Activated T-helper 17 cell treated with anti-CD3 and anti-CD28 coated beads, Interleukin-2, amount 50 U/mL, for 72 hours (primary cell): ENCODE results near the gene IL2. TPM values are rescaled to one million over a fixed set of nuclear protein-coding genes. Genes with fewer than 3 reads are reported as not detected.

Experiments
- ATAC-seq: fragments of 150-1000 bp; cut with Tn5 transposase; replicated peaks from 2 replicates; pipeline ENCODE4 v1.10.0; 2021; ENCODE audit warnings: mild to moderate bottlenecking, moderate library complexity
- H3K27ac Mint-ChIP-seq: one replicate; pipeline ENCODE4 v1.8.0; 2022; ENCODE audit warnings: mixed read lengths
- H3K27me3 Mint-ChIP-seq: one replicate; pipeline ENCODE4 v1.8.0; 2022; ENCODE audit warnings: mixed read lengths
- H3K36me3 Mint-ChIP-seq: one replicate; pipeline ENCODE4 v1.8.0; 2022; ENCODE audit warnings: low read depth, mild to moderate bottlenecking, mixed read lengths
- H3K4me1 Mint-ChIP-seq: one replicate; pipeline ENCODE4 v1.8.0; 2022; ENCODE audit warnings: mixed read lengths
- H3K4me3 Mint-ChIP-seq: one replicate; pipeline ENCODE4 v1.8.0; 2022; ENCODE audit warnings: mild to moderate bottlenecking, mixed read lengths
- H3K9me3 Mint-ChIP-seq: one replicate; pipeline ENCODE4 v1.8.0; 2022; ENCODE audit warnings: mixed read lengths
- total RNA-seq, 2 donors: library from RNA; stranded (reverse); gene quantifications; one replicate each; pipeline ENCODE4 v1.2.3, GENCODE V29; 2022

Gene IL2
- total RNA-seq, 2 donors from 2014 or later = 1.6 to 233 TPM

- Mint-ChIP-seq H3K9me3 (no peaks in the 10 kb centered on the region), H3K36me3 (peaks cover 56% of the 10 kb centered on the region), H3K4me1 (peaks cover 30% of the 10 kb centered on the region), H3K4me3 (peak overlapping the region; percentile 82), H3K27me3 (no peaks in the 10 kb centered on the region), H3K27ac (peak overlapping the region; percentile 55)
- peak; percentile 38 for ATAC-seq
Observed at GRCh38 chr4:122453384-122453995, 3.0 kb downstream of the IL2 start.

DNA sequence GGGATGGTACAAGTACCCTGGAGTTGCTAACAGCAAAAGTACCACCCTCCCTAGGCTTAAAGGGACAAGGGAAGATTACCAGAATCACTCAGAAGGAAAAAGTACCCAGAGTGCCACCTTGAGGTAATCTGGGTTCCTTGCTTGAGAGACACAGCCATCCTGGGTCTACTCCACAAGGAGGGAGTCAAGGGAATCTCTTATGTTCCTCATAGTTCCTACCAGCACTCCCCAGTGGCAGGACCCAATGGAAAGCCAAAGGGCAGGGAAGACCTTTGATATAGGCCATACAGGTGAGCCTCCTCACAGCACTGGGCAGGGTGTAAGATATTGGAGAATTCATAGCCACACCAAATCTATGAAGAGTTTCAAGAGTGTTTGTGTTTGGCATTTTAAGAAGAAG is 5.7 kb downstream of the IL2 start:
- no peaks in the 10 kb centered on the region for H3K27me3 Mint-ChIP-seq
- peaks cover 57% of the 10 kb centered on the region for H3K36me3 Mint-ChIP-seq
- H3K4me3 Mint-ChIP-seq = peak overlapping the region; percentile 37
- H3K4me1 Mint-ChIP-seq = peaks cover 18% of the 10 kb centered on the region
- no peaks in the 10 kb centered on the region for H3K9me3 Mint-ChIP-seq
- H3K27ac Mint-ChIP-seq = peak overlapping the region; percentile 24
- peak; percentile 67 for ATAC-seq

GRCh38 chr4:122434285-122434684 is 22.2 kb downstream of the IL2 start:
- H3K27me3 Mint-ChIP-seq = no peaks in the 10 kb centered on the region
- H3K4me1 Mint-ChIP-seq = peaks cover 10% of the 10 kb centered on the region
- no peak overlapping the region for H3K27ac Mint-ChIP-seq
- H3K4me3 Mint-ChIP-seq = peak overlapping the region; percentile 8
- H3K36me3 Mint-ChIP-seq = no peaks in the 10 kb centered on the region
- ATAC-seq = no peak
- no peaks in the 10 kb centered on the region for H3K9me3 Mint-ChIP-seq

DNA sequence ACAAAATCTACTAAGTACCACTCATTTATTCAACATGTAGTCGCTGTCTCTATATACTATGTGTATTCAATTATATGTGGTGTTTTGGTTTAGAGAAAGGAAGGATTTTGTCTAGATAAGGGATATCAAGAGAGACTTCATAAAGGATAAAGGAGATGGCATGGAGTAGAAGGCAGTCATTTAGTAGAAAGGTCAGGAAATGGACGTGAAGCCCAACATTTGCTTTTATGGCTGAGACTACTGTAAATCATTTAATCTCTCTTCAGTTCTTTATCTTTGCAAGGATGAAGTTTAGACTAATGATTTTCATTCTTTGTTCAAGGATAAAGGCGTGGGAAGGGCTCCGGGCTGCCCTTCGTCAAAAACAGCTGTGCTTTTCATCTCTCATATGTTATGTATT is 25.2 kb downstream of the IL2 start:
- no peaks in the 10 kb centered on the region for H3K36me3 Mint-ChIP-seq
- no peaks in the 10 kb centered on the region for H3K9me3 Mint-ChIP-seq
- no peak overlapping the region for H3K27ac Mint-ChIP-seq
- H3K4me3 Mint-ChIP-seq = no peak overlapping the region
- H3K27me3 Mint-ChIP-seq = no peaks in the 10 kb centered on the region
- peaks cover 10% of the 10 kb centered on the region for H3K4me1 Mint-ChIP-seq
- ATAC-seq = no peak

DNA sequence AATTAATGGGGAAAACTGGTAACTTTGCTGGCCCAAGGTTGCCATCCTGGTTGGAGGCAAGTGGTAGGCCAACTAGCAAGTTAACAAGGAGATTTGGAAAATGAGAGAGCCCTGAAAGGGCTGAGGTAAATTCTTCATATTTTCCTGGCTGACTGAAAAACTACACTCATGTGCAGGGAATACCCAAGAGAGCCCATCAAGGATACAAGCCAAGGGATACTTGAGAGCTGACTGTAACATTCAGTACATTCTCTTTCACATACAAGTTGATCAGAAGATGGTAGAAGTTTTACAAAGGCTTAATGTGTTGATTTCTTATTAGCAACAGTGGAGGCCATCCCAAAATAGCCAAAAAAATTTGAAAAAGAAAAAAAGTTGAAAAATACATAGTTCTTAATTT is 33.3 kb downstream of the IL2 start:
- Mint-ChIP-seq H3K4me3 (no peak overlapping the region), H3K27me3 (no peaks in the 10 kb centered on the region), H3K36me3 (no peaks in the 10 kb centered on the region), H3K9me3 (peaks cover 3% of the 10 kb centered on the region), H3K27ac (no peak overlapping the region), H3K4me1 (no peaks in the 10 kb centered on the region)
- ATAC-seq = no peak

- no peak overlapping the region for H3K27ac Mint-ChIP-seq
- peaks cover 6% of the 10 kb centered on the region for H3K27me3 Mint-ChIP-seq
- no peaks in the 10 kb centered on the region for H3K36me3 Mint-ChIP-seq
- ATAC-seq = no peak
- no peaks in the 10 kb centered on the region for H3K4me1 Mint-ChIP-seq
- H3K9me3 Mint-ChIP-seq = no peaks in the 10 kb centered on the region
- H3K4me3 Mint-ChIP-seq = no peak overlapping the region
Observed at GRCh38 chr4:122412547-122412946, 44.0 kb downstream of the IL2 start.

- H3K9me3 Mint-ChIP-seq = no peaks in the 10 kb centered on the region
- H3K27me3 Mint-ChIP-seq = no peaks in the 10 kb centered on the region
- H3K27ac Mint-ChIP-seq = no peak overlapping the region
- H3K36me3 Mint-ChIP-seq = no peaks in the 10 kb centered on the region
- H3K4me1 Mint-ChIP-seq = no peaks in the 10 kb centered on the region
- no peak overlapping the region for H3K4me3 Mint-ChIP-seq
- no peak for ATAC-seq
Observed at GRCh38 chr4:122403861-122404260, 52.7 kb downstream of the IL2 start.

Other genes with a start within 250 kb of the IL2 start
- gene ADAD1, start 77.7 kb downstream of the IL2 start, total RNA-seq = not detected
- gene IL21, start 164.3 kb upstream of the IL2 start, total RNA-seq = 10 to 100 TPM in 1 of 2 donors, 1 to 10 TPM in 1; 5.0 to 17.1 TPM